Keratinocyte (primary cell): ENCODE data around the gene EDA. TPM values are rescaled to one million over a fixed set of nuclear protein-coding genes. Genes with fewer than 3 reads are reported as not detected.

ENCODE experiments used
- DNase-seq: peaks from one replicate; pipeline ENCODE4 v3.0.0-alpha.2; 2011; ENCODE audit warnings: low read depth, missing footprints, low spot score
- FAIRE-seq: peaks from 2 replicates; lab custom pipeline; 2011; peaks lifted over from hg19 to GRCh38; lab: Jason Lieb, UNC
- H2AFZ ChIP-seq: 2 replicates; pipeline ENCODE4 v1.6.0; 2012; ENCODE audit warnings: low read length, control low read depth, inconsistent platforms; ENCODE audit not compliant: control insufficient read depth
- H3K27ac ChIP-seq: 2 replicates; pipeline ENCODE4 v1.5.1; 2011; ENCODE audit warnings: low read length; ENCODE audit not compliant: control insufficient read depth, insufficient read depth
- H3K27me3 ChIP-seq: 3 replicates; pipeline ENCODE4 v1.6.0; 2011; ENCODE audit warnings: low read length; ENCODE audit not compliant: control insufficient read depth, insufficient read depth; ENCODE audit errors: extremely low read depth
- H3K36me3 ChIP-seq, 2 experiments: 2 replicates in 1 of 2; 3 replicates in 1 of 2; pipeline ENCODE4 v1.5.1; 2011; ENCODE audit warnings: low read length in 2 of 2, mild to moderate bottlenecking in 1 of 2; ENCODE audit not compliant: control insufficient read depth in 2 of 2, insufficient read depth in 2 of 2; ENCODE audit errors: extremely low read depth in 1 of 2
- H3K4me1 ChIP-seq: 3 replicates; pipeline ENCODE4 v1.5.1; 2011; ENCODE audit warnings: low read length; ENCODE audit not compliant: control insufficient read depth, insufficient read depth; ENCODE audit errors: extremely low read depth
- H3K4me2 ChIP-seq: 3 replicates; pipeline ENCODE4 v1.6.0; 2011; ENCODE audit warnings: low read depth, low read length; ENCODE audit not compliant: control insufficient read depth, insufficient read depth; ENCODE audit errors: extremely low read depth
- H3K4me3 ChIP-seq, 3 experiments: fragments of 200-600 bp in 1 of 3; sonication (generic) in 1 of 3; 2 replicates in 2 of 3; 3 replicates in 1 of 3; pipeline ENCODE4 v1.5.1; 2011 to 2016; ENCODE audit warnings: low read length in 3 of 3, mild to moderate bottlenecking in 3 of 3, control low read depth in 2 of 3, inconsistent platforms in 1 of 3, low read depth in 1 of 3, mixed read lengths in 1 of 3, mixed run types in 1 of 3, moderate library complexity in 1 of 3; ENCODE audit not compliant: control insufficient read depth in 2 of 3, insufficient read depth in 2 of 3; ENCODE audit errors: extremely low read depth in 1 of 3
- H3K79me2 ChIP-seq: 2 replicates; pipeline ENCODE4 v1.6.0; 2012; ENCODE audit warnings: low read length; ENCODE audit not compliant: control insufficient read depth, insufficient read depth
- H3K9ac ChIP-seq: 3 replicates; pipeline ENCODE4 v1.6.0; 2011; ENCODE audit warnings: low read length; ENCODE audit not compliant: control insufficient read depth, insufficient read depth; ENCODE audit errors: extremely low read depth
- H3K9me1 ChIP-seq: 3 replicates; pipeline ENCODE4 v1.6.0; 2011; ENCODE audit warnings: low read length; ENCODE audit not compliant: control insufficient read depth, insufficient read depth; ENCODE audit errors: extremely low read depth
- H3K9me3 ChIP-seq: 2 replicates; pipeline ENCODE4 v1.5.1; 2012; ENCODE audit warnings: low read depth, low read length; ENCODE audit not compliant: control insufficient read depth
- H4K20me1 ChIP-seq: 3 replicates; pipeline ENCODE4 v1.6.0; 2011; ENCODE audit warnings: low read length; ENCODE audit not compliant: control insufficient read depth, insufficient read depth; ENCODE audit errors: extremely low read depth
- CTCF ChIP-seq, 3 experiments: IDR thresholded peaks in 1 of 3; conservative IDR thresholded peaks in 1 of 3; optimal IDR thresholded peaks in 1 of 3; 2 replicates in 2 of 3; 3 replicates in 1 of 3; pipeline versions ENCODE3 to v1.5.1; 2011; ENCODE audit warnings: low read length in 3 of 3, mild to moderate bottlenecking in 3 of 3, moderate library complexity in 2 of 3, control low read depth in 1 of 3, inconsistent platforms in 1 of 3; ENCODE audit not compliant: insufficient read depth in 2 of 3; ENCODE audit errors: extremely low read depth in 1 of 3
- EZH2 ChIP-seq: IDR thresholded peaks from one replicate; pipeline ENCODE4 v1.6.1; 2012; ENCODE audit warnings: inconsistent platforms, mild to moderate bottlenecking, low read length, moderate library complexity
- dilution Hi-C: fragments of 300-500 bp; cut with MboI; formaldehyde crosslinking; loops from one replicate; pipeline ENCODE4 v1.7.0; 2020; ENCODE audit warnings: low sequenced_read_pairs; ENCODE audit not compliant: extremely low pct_ligation_motif_present
- polyA plus RNA-seq, 5 experiments: library from polyadenylated mRNA; depleted of rRNA in 3 of 5; stranded (reverse) in 3 of 5; stranded (forward) in 1 of 5; unstranded in 1 of 5; fragments of >200 nt; gene quantifications; 1 replicate in 1 of 5; 2 replicates in 3 of 5; 3 replicates in 1 of 5; pipeline versions ENCODE4 v1.2.1 to v1.2.3, GENCODE V29; 2011 to 2012; ENCODE audit warnings: missing spikeins in 2 of 5, low read depth in 1 of 5, low replicate concordance in 1 of 5

EDA gene
- polyA plus RNA-seq, 1 donor (not counting 4 experiments of a cell fraction or from before 2014, with no cell fraction given): 0.75 TPM

GRCh38 chrX:69741721-69742120, 125.8 kb downstream of the EDA start:
- H3K27ac ChIP-seq: no peak overlapping the region
- no peak overlapping the region for H3K4me3 ChIP-seq
- FAIRE-seq: no peak
- no peaks in the 10 kb centered on the region for H3K36me3 ChIP-seq
- no peaks in the 10 kb centered on the region for H3K27me3 ChIP-seq
- H3K4me1 ChIP-seq: no peaks in the 10 kb centered on the region
- TF ChIP-seq CTCF (optimal IDR thresholded peaks at IDR 0.05 in 1 of 3, IDR thresholded peaks at IDR 0.05 in 1 of 3, conservative IDR thresholded peaks at IDR 0.05 in 1 of 3; ENCODE audit: extremely low read depth in 1 of 3, insufficient read depth in 2 of 3, low read length in 3 of 3) (no peak), EZH2 (no peak)
- H3K9ac ChIP-seq: no peak overlapping the region
- no peaks in the 10 kb centered on the region for H4K20me1 ChIP-seq
- H3K9me1 ChIP-seq: no peaks in the 10 kb centered on the region
- dilution Hi-C loops: no loop called here
- DNase-seq: no peak
- H2AFZ ChIP-seq: no peak overlapping the region
- H3K9me3 ChIP-seq: no peaks in the 10 kb centered on the region
- no peak overlapping the region for H3K4me2 ChIP-seq
- no peaks in the 10 kb centered on the region for H3K79me2 ChIP-seq

DNA sequence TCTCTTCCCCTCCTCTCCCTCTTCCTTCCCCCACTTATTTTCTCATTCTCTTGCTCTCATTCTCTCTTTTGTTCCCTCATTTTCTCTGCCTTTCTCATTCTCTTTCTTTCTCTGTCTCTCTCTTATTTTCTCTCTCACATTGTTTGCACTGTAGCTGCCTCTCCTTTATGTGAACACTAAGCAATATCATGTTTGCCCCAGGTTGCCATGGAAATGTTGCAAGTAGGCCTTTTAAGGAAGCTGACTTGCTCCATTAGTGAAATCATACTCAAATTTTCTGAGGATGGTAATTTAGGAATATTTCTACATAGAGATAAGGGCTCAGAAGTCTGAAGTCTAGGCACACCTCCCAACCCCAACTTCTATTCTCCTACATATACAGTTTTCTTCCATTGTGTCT, 130.1 kb downstream of the EDA start:
- no peak for FAIRE-seq
- Histone ChIP-seq H3K9me3 (no peaks in the 10 kb centered on the region), H3K4me2 (no peak overlapping the region), H3K27ac (no peak overlapping the region), H3K9ac (no peak overlapping the region), H3K36me3 (no peaks in the 10 kb centered on the region), H3K27me3 (no peaks in the 10 kb centered on the region), H3K79me2 (no peaks in the 10 kb centered on the region), H3K9me1 (no peaks in the 10 kb centered on the region), H3K4me3 (no peak overlapping the region), H4K20me1 (no peaks in the 10 kb centered on the region), H2AFZ (no peak overlapping the region), H3K4me1 (no peaks in the 10 kb centered on the region)
- no peak for TF ChIP-seq EZH2
- no peak for TF ChIP-seq CTCF (optimal IDR thresholded peaks at IDR 0.05 in 1 of 3, IDR thresholded peaks at IDR 0.05 in 1 of 3, conservative IDR thresholded peaks at IDR 0.05 in 1 of 3; ENCODE audit: extremely low read depth in 1 of 3, insufficient read depth in 2 of 3, low read length in 3 of 3)
- dilution Hi-C loops: no loop called here
- no peak for DNase-seq
